Activated T-helper 1 cell treated with anti-CD3 and anti-CD28 coated beads, Interleukin-12 subunit alpha, Interleukin-12 subunit beta, Interleukin-2, Interleukin-4 antibody, amounts not matched to agents 30 ng/mL and 10 ng/mL and 1 ng/mL, durations not matched to agents 14 hours and 24 hours and 36 hours (primary cell): Measurements from ENCODE around the gene LENG8. TPM values are rescaled to one million over a fixed set of nuclear protein-coding genes. Genes with fewer than 3 reads are reported as not detected.
A peak's percentile ranks its signal among the peaks of the same experiment; 100 is the strongest.

Experiments used
- DNase-seq: peaks from one replicate; pipeline ENCODE4 v3.0.0; 2021; ENCODE audit warnings: low spot score
- H3K27ac Mint-ChIP-seq: one replicate; pipeline ENCODE4 v1.8.0; 2021; ENCODE audit warnings: mild to moderate bottlenecking, mixed read lengths
- H3K27me3 Mint-ChIP-seq: one replicate; pipeline ENCODE4 v1.8.0; 2022; ENCODE audit warnings: mild to moderate bottlenecking, moderate library complexity, mixed read lengths; ENCODE audit not compliant: insufficient read depth
- H3K36me3 Mint-ChIP-seq: one replicate; pipeline ENCODE4 v1.8.0; 2021; ENCODE audit warnings: low read depth, mixed read lengths
- H3K4me1 Mint-ChIP-seq: one replicate; pipeline ENCODE4 v1.8.0; 2021; ENCODE audit warnings: low read depth, mixed read lengths
- H3K4me3 Mint-ChIP-seq: one replicate; pipeline ENCODE4 v1.8.0; 2021; ENCODE audit warnings: mild to moderate bottlenecking, moderate library complexity, mixed read lengths
- H3K9me3 Mint-ChIP-seq: one replicate; pipeline ENCODE4 v1.8.0; 2021; ENCODE audit warnings: mixed read lengths
- intact Hi-C: fragments of 100-400 bp; cut with micrococcal nuclease; formaldehyde crosslinking; loops from one replicate; pipeline ENCODE4 v1.15.1; 2024
- total RNA-seq: library from RNA; stranded (reverse); gene quantifications from 2 replicates; pipeline ENCODE4 v1.2.3, GENCODE V29; 2022

Gene LENG8
- total RNA-seq, 1 donor from 2014 or later: 192 TPM

DNA sequence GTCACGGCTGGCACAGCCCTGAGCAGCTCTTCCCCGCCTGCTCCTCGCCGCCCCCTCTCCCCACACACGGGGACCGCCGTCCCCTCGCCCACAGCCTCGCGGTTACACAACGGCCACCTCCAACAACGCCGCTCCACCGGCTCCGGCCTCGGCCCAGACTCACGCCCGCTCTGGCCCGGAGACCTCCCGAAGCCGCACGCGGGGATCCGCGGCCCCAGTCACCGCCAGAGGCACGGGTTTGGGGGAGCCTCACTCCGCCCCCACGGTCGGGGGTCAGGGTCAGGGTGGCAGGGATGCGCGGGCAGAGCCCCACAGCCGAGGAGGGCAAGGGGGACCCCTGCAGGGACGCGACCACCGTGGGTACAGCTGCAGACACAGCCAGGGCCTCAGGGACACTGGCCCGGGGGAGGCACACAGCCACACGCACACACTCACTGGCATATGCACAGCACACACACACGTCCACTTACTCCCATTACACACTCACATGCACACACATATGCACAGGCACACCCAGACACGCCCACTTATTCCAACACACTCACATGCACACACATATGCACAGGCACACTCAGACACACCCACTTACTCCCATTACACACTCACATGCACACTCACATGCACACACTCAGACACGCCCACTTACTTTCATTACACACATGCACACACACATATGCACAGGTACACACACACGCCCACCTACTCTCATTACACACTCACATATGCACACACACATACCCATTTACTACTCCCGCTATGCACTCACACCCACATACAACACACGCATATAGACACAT, 32.1 kb upstream of the LENG8 start:
- no peak overlapping the region for H3K27ac Mint-ChIP-seq
- intact Hi-C loops: no loop called here
- H3K36me3 Mint-ChIP-seq: peaks cover 7% of the 10 kb centered on the region
- H3K27me3 Mint-ChIP-seq: peaks cover 27% of the 10 kb centered on the region
- no peak overlapping the region for H3K4me3 Mint-ChIP-seq
- H3K9me3 Mint-ChIP-seq: peaks cover 9% of the 10 kb centered on the region
- H3K4me1 Mint-ChIP-seq: peaks cover 16% of the 10 kb centered on the region
- DNase-seq: no peak

DNA sequence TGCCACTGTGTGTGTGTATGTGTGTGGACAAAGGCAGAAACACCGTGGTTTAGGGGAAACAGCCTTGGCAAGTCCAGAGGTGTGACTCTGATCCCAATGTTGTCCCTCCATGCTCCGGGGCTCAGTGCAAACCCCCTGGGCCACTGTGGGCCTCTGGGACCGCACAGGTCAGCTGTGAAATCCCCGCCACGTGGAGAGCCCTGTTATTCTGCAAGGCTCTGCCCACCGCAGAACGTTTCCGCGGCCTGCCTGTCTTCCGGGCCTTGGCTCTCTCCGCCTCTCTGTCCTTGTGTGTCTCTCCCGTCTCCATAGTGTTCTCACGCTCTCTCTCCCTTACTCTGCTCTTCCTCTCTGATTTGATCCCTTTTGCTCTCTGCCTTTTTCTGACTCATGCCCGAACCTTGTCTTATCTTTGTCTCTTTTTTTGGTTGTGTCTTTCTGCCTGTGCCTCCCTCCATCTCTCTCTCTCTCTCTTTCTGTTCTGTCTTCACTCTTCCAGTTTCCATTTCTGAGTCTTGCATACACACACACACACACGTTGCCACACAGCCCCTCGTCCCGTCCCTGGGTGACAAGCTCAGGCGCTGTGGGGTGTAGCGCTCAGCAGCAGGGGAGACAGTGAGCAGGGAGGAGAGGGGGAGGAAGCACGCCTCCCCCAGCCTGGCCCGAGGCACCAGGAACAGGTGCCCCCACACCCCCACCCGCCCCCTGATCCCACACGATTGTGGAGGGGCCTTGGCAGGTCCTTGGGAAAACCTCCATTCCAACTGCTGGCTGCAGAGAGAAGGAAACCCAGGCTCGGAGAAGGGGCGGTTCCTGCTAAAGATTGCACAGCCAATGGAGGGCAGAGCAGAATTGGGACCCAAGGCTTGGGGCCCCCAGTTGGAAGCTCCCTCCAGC, 30.7 kb upstream of the LENG8 start:
- intact Hi-C loops: no loop called here
- H3K36me3 Mint-ChIP-seq: peaks cover 7% of the 10 kb centered on the region
- H3K27me3 Mint-ChIP-seq: peaks cover 25% of the 10 kb centered on the region
- peaks cover 16% of the 10 kb centered on the region for H3K4me1 Mint-ChIP-seq
- DNase-seq: peak; percentile 38
- H3K9me3 Mint-ChIP-seq: peaks cover 8% of the 10 kb centered on the region
- H3K27ac Mint-ChIP-seq: peak overlapping the region; percentile 55
- peak overlapping the region; percentile 38 for H3K4me3 Mint-ChIP-seq

DNA sequence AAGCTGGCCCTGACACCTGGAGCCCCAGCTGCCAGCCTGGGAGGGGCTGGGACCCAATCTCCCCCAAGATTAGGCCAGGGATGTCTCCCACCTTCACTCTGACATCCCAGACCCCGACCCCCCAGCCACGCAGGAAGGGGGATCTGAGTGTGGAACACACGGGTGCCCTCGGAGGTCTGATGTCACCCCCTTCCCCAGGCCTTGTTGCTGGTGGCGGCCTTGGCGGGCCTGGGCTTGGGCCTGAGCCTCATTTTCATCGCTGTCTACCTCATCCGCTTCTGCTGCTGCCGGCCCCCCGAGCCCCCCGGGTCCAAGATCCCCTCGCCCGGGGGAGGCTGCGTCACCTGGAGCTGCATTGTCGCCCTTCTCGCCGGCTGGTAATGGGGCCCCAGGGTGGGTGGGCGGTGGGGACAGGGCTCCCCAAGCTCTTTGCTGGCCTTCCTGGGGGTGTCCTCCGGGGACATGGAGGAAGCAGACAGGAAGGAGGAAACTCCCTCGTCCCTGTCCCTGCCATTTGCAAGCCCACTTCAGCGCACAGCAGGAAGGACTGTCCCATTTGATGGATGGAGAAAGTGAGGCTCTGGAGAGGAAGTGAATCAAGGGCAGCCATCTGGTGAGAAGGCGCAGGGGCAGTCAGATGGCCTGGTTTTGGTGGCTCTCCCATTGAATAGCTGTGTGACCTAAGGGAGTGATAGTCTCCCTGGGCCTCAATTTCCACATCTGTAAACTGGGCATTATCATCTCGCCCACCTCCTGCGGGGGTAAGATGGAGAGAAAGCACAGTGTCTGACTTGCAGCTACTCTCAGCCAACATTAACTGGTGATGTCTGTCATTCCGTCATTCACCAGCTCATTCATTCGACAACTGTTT, 29.8 kb upstream of the LENG8 start:
- Mint-ChIP-seq H3K4me1 (peaks cover 16% of the 10 kb centered on the region), H3K27me3 (peaks cover 23% of the 10 kb centered on the region), H3K9me3 (peaks cover 2% of the 10 kb centered on the region), H3K4me3 (no peak overlapping the region), H3K36me3 (peaks cover 4% of the 10 kb centered on the region), H3K27ac (no peak overlapping the region)
- intact Hi-C loops: no loop called here
- DNase-seq: no peak

DNA sequence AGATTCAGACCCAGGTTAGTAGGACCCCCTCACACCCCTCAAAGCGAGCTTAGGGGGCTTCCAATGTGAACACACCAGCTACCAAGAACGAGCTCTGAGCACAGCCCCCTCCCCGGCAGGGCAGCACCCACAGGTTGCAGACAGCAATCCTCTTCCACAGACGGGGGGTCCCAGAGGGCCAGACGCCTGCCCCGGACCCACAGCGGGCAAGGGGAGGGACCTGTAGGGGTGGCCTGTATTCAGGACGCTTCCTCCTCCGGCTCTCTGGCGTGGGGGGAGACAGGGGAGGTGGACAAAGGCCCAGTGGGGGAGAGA, 29.0 kb upstream of the LENG8 start:
- H3K9me3 Mint-ChIP-seq: no peaks in the 10 kb centered on the region
- DNase-seq: no peak
- no peak overlapping the region for H3K4me3 Mint-ChIP-seq
- intact Hi-C loops: no loop called here
- peaks cover 15% of the 10 kb centered on the region for H3K27me3 Mint-ChIP-seq
- H3K4me1 Mint-ChIP-seq: peaks cover 16% of the 10 kb centered on the region
- peaks cover 4% of the 10 kb centered on the region for H3K36me3 Mint-ChIP-seq
- H3K27ac Mint-ChIP-seq: no peak overlapping the region

- Mint-ChIP-seq H3K9me3 (no peaks in the 10 kb centered on the region), H3K4me1 (peaks cover 16% of the 10 kb centered on the region), H3K36me3 (peaks cover 4% of the 10 kb centered on the region), H3K4me3 (no peak overlapping the region), H3K27ac (no peak overlapping the region), H3K27me3 (peaks cover 14% of the 10 kb centered on the region)
- intact Hi-C loops: no loop called here
- DNase-seq: no peak
These were observed 28.4 kb upstream of the LENG8 start for GRCh38 chr19:54420383-54421168.

DNA sequence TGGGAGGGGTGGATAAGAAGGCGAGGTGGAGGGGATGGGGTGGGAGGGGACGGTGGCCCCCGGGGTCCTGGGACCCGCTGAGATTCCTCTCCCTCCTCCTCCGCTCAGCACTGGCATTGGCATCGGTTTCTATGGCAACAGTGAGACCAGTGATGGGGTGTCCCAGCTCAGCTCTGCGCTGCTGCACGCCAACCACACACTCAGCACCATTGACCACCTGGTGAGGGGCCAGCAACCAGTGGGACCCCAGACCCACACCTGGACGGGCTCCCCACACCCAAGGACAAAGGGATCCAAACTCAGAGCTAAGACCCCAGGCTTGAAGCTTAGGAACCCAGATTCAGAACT, 27.9 kb upstream of the LENG8 start:
- no peaks in the 10 kb centered on the region for H3K9me3 Mint-ChIP-seq
- peaks cover 16% of the 10 kb centered on the region for H3K4me1 Mint-ChIP-seq
- no peak overlapping the region for H3K4me3 Mint-ChIP-seq
- H3K36me3 Mint-ChIP-seq: peaks cover 4% of the 10 kb centered on the region
- no peak for DNase-seq
- intact Hi-C loops: no loop called here
- H3K27ac Mint-ChIP-seq: no peak overlapping the region
- H3K27me3 Mint-ChIP-seq: peaks cover 9% of the 10 kb centered on the region

GRCh38 chr19:54421521-54421920, 27.5 kb upstream of the LENG8 start:
- H3K27me3 Mint-ChIP-seq: peaks cover 9% of the 10 kb centered on the region
- H3K4me3 Mint-ChIP-seq: no peak overlapping the region
- DNase-seq: no peak
- peaks cover 4% of the 10 kb centered on the region for H3K36me3 Mint-ChIP-seq
- no peak overlapping the region for H3K27ac Mint-ChIP-seq
- peaks cover 16% of the 10 kb centered on the region for H3K4me1 Mint-ChIP-seq
- no peaks in the 10 kb centered on the region for H3K9me3 Mint-ChIP-seq
- intact Hi-C loops: no loop called here

GRCh38 chr19:54422136-54422535, 26.9 kb upstream of the LENG8 start:
- intact Hi-C loops: no loop called here
- Mint-ChIP-seq H3K4me1 (peaks cover 14% of the 10 kb centered on the region), H3K36me3 (peaks cover 2% of the 10 kb centered on the region), H3K27ac (no peak overlapping the region), H3K27me3 (peaks cover 8% of the 10 kb centered on the region), H3K4me3 (no peak overlapping the region), H3K9me3 (no peaks in the 10 kb centered on the region)
- DNase-seq: no peak

DNA sequence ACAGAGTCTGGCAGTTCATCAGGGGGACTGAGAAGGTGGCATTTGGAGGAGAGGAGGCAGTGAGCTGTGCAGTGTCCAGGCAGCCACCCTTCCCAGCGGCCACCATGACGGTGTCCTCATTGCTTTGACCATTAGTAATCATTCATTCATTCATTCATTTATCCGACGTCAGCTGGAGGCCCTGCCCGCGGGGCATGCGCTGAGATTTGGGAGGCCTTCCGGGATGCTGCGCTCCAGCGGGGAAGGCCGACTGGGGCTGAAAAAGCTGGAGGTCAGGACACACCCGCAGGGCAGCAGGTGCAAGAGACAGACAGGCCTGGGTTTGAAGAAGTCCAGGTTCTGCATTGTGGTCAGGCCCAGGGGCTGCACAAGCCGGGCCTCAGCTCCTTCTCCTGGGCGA, 24.8 kb upstream of the LENG8 start:
- Mint-ChIP-seq H3K27ac (no peak overlapping the region), H3K4me3 (no peak overlapping the region), H3K9me3 (no peaks in the 10 kb centered on the region), H3K36me3 (no peaks in the 10 kb centered on the region), H3K27me3 (peaks cover 6% of the 10 kb centered on the region), H3K4me1 (no peaks in the 10 kb centered on the region)
- intact Hi-C loops: no loop called here
- DNase-seq: no peak

GRCh38 chr19:54424660-54425381, 24.2 kb upstream of the LENG8 start:
- Mint-ChIP-seq H3K4me3 (no peak overlapping the region), H3K36me3 (no peaks in the 10 kb centered on the region), H3K9me3 (no peaks in the 10 kb centered on the region), H3K4me1 (no peaks in the 10 kb centered on the region), H3K27me3 (peaks cover 9% of the 10 kb centered on the region), H3K27ac (no peak overlapping the region)
- DNase-seq: no peak
- intact Hi-C loops: no loop called here

GRCh38 chr19:54425382-54425723, 23.6 kb upstream of the LENG8 start:
- Mint-ChIP-seq H3K4me3 (no peak overlapping the region), H3K36me3 (no peaks in the 10 kb centered on the region), H3K9me3 (no peaks in the 10 kb centered on the region), H3K27me3 (peaks cover 9% of the 10 kb centered on the region), H3K27ac (no peak overlapping the region), H3K4me1 (no peaks in the 10 kb centered on the region)
- no peak for DNase-seq
- intact Hi-C loops: no loop called here
